ENCODE results near the gene OPCML.

OPCML gene

GRCh38 chr11:133075351-133075750 is 456.9 kb downstream of the OPCML start:
- DNase-seq (ENCODE audit: low read depth in 2 of 2): no peak

- DNase-seq (ENCODE audit: low read depth in 2 of 2): no peak
Measured at GRCh38 chr11:133072858-133073582, 459.3 kb downstream of the OPCML start.

- no peak for DNase-seq (ENCODE audit: low read depth in 2 of 2)
Measured at GRCh38 chr11:133072378-133072777, 459.9 kb downstream of the OPCML start.

- DNase-seq (ENCODE audit: low read depth in 2 of 2): no peak
Measured at GRCh38 chr11:133070791-133071190, 461.5 kb downstream of the OPCML start.

GRCh38 chr11:133070021-133070713 is 462.1 kb downstream of the OPCML start:
- DNase-seq (ENCODE audit: low read depth in 2 of 2): no peak

GRCh38 chr11:133065847-133066485 is 466.3 kb downstream of the OPCML start:
- no peak for DNase-seq (ENCODE audit: low read depth in 2 of 2)

- no peak for DNase-seq (ENCODE audit: low read depth in 2 of 2)
Measured at GRCh38 chr11:133064961-133065360, 467.3 kb downstream of the OPCML start.

GRCh38 chr11:133064152-133064877 is 468.0 kb downstream of the OPCML start:
- DNase-seq (ENCODE audit: low read depth in 2 of 2): no peak

GRCh38 chr11:133058501-133058900 is 473.8 kb downstream of the OPCML start:
- no peak for DNase-seq (ENCODE audit: low read depth in 2 of 2)

- DNase-seq (ENCODE audit: low read depth in 2 of 2): no peak
Measured at GRCh38 chr11:133053124-133053776, 479.1 kb downstream of the OPCML start.

- DNase-seq (ENCODE audit: low read depth in 2 of 2): no peak
Measured at GRCh38 chr11:133052537-133052936, 479.8 kb downstream of the OPCML start.

GRCh38 chr11:133049244-133050019 is 482.9 kb downstream of the OPCML start:
- no peak for DNase-seq (ENCODE audit: low read depth in 2 of 2)

GRCh38 chr11:133048270-133048669 is 484.0 kb downstream of the OPCML start:
- DNase-seq (ENCODE audit: low read depth in 2 of 2): no peak

- DNase-seq (ENCODE audit: low read depth in 2 of 2): no peak
Measured at GRCh38 chr11:133047771-133048115, 484.6 kb downstream of the OPCML start.

- DNase-seq (ENCODE audit: low read depth in 2 of 2): no peak
Measured at GRCh38 chr11:133047036-133047770, 485.1 kb downstream of the OPCML start.

- DNase-seq (ENCODE audit: low read depth in 2 of 2): no peak
Measured at GRCh38 chr11:133046252-133046651, 486.0 kb downstream of the OPCML start.

GRCh38 chr11:133041928-133042882 is 490.1 kb downstream of the OPCML start:
- DNase-seq (ENCODE audit: low read depth in 2 of 2): no peak

GRCh38 chr11:133041181-133041580 is 491.1 kb downstream of the OPCML start:
- DNase-seq (ENCODE audit: low read depth in 2 of 2): no peak

- no peak for DNase-seq (ENCODE audit: low read depth in 2 of 2)
Measured at GRCh38 chr11:133040289-133040900, 491.9 kb downstream of the OPCML start.
